Panc1 (cell line): ENCODE measurements around the gene ABCD4. TPM values are rescaled to one million over a fixed set of nuclear protein-coding genes. Genes with fewer than 3 reads are reported as not detected.

Source experiments
- ATAC-seq: fragments of 200-7000 bp; cut with Tn5 transposase; 2 replicates; pipeline ENCODE4 v1.9.1; 2020; ENCODE audit warnings: mild to moderate bottlenecking, moderate library complexity
- Bru-seq: library from RNA; stranded (reverse); fragments of 400-500 nt; gene quantifications from one replicate; lab custom pipeline; 2021; lab: Mats Ljungman, UMichigan
- BruChase-seq, 2 experiments: library from RNA; stranded (reverse); fragments of 400-500 nt; gene quantifications; one replicate each; lab custom pipeline; 2021; lab: Mats Ljungman, UMichigan
- BruUV-seq: library from RNA; stranded (reverse); fragments of 400-500 nt; replicated peaks from 2 replicates; lab custom pipeline; 2021; lab: Mats Ljungman, UMichigan
- CTCF ChIA-PET: fragments of 300-600 bp; sonication (Branson Sonifier 250); formaldehyde crosslinking; loops from one replicate; lab custom pipeline; 2022; ENCODE audit warnings: antibody characterized with exemption; lab: Charles Lee
- POLR2A ChIA-PET: fragments of 300-600 bp; sonication (Branson Sonifier 250); formaldehyde crosslinking; loops from one replicate; lab custom pipeline; 2022; ENCODE audit warnings: antibody characterized with exemption; lab: Charles Lee
- DNase-seq: peaks from one replicate; pipeline ENCODE4 v3.0.0-alpha.2; 2010; ENCODE audit warnings: low read depth, low spot score
- H3K27ac ChIP-seq: 2 replicates; pipeline ENCODE4 v1.5.1; 2011; ENCODE audit warnings: mild to moderate bottlenecking, low read length, inconsistent platforms
- H3K27me3 ChIP-seq: fragments of 200-500 bp; sonication (Bioruptor generic); 2 replicates; pipeline ENCODE4 v1.6.0; 2014; ENCODE audit warnings: low read length, inconsistent platforms; ENCODE audit not compliant: control insufficient read depth, insufficient read depth
- H3K36me3 ChIP-seq: fragments of 200-500 bp; sonication (Bioruptor generic); 2 replicates; pipeline ENCODE4 v1.5.1; 2014; ENCODE audit warnings: inconsistent platforms, mild to moderate bottlenecking, low read length, moderate library complexity; ENCODE audit not compliant: control insufficient read depth, insufficient read depth
- H3K4me1 ChIP-seq: 2 replicates; pipeline ENCODE4 v1.5.1; 2011; ENCODE audit warnings: inconsistent platforms, mild to moderate bottlenecking, low read length, moderate library complexity; ENCODE audit not compliant: control insufficient read depth, insufficient read depth
- H3K4me3 ChIP-seq, 2 experiments: 2 replicates each; pipeline ENCODE4 v1.5.1; 2011 to 2012; ENCODE audit warnings: low read depth in 2 of 2, low read length in 2 of 2, mild to moderate bottlenecking in 2 of 2, inconsistent platforms in 1 of 2, moderate library complexity in 1 of 2
- H3K9me3 ChIP-seq: fragments of 200-500 bp; sonication (Bioruptor generic); 2 replicates; pipeline ENCODE4 v1.5.1; 2014; ENCODE audit warnings: low read depth, mild to moderate bottlenecking, inconsistent platforms, low read length, moderate library complexity; ENCODE audit not compliant: control insufficient read depth, insufficient read depth
- CTCF ChIP-seq: fragments of 450-650 bp; IDR thresholded peaks from 2 replicates; pipeline ENCODE4 v1.5.1; 2017; ENCODE audit warnings: mild to moderate bottlenecking
- POLR2AphosphoS5 ChIP-seq: IDR thresholded peaks from 2 replicates; pipeline ENCODE4 v1.6.1; 2012; ENCODE audit warnings: mild to moderate bottlenecking, low read depth, low read length, moderate library complexity
- REST ChIP-seq, 2 experiments: IDR thresholded peaks; 2 replicates each; pipeline ENCODE4 v1.6.1; 2011 to 2012; ENCODE audit warnings: low read depth in 2 of 2, control low read depth in 1 of 2, low read length in 1 of 2, mild to moderate bottlenecking in 1 of 2, moderate library complexity in 1 of 2; ENCODE audit not compliant: insufficient read depth in 1 of 2
- SIN3A ChIP-seq: IDR thresholded peaks from 2 replicates; pipeline ENCODE4 v1.6.1; 2012; ENCODE audit warnings: low read depth, mild to moderate bottlenecking, low read length, moderate library complexity, borderline replicate concordance; ENCODE audit not compliant: insufficient read depth
- TCF7L2 ChIP-seq: IDR thresholded peaks from 2 replicates; pipeline ENCODE4 v1.6.1; 2011; ENCODE audit warnings: mild to moderate bottlenecking, low read depth, low read length, inconsistent platforms
- in situ Hi-C: cut with HindIII; loops from 2 replicates; pipeline ENCODE4 v1.10.0; 2016; ENCODE audit warnings: low sequenced_read_pairs, low pct_unique_long_range_greater_than_20kb
- intact Hi-C: fragments of 100-400 bp; cut with micrococcal nuclease; formaldehyde crosslinking; loops from one replicate; pipeline ENCODE4 v1.10.0; 2022; ENCODE audit not compliant: unreplicated experiment
- long read RNA-seq: library from polyadenylated mRNA; unstranded; transcript quantifications from one replicate; pipeline ENCODE4 v2.0.0, GENCODE V29; 2021; ENCODE audit not compliant: unreplicated experiment
- polyA plus RNA-seq: library from polyadenylated mRNA; unstranded; fragments of >200 nt; gene quantifications from one replicate; pipeline ENCODE4 v1.2.1, GENCODE V29; 2012; ENCODE audit warnings: missing spikeins; ENCODE audit not compliant: insufficient read length
- total RNA-seq: library from RNA; stranded (reverse); gene quantifications from one replicate; pipeline ENCODE4 v1.2.1, GENCODE V29; 2021; ENCODE audit not compliant: unreplicated experiment

Gene ABCD4
- 24.4 TPM for total RNA-seq
- 27.6 TPM for polyA plus RNA-seq
- percentile 61 among the genes with signal in this experiment for Bru-seq, nascent RNA
- percentile 72 among the genes with signal in this experiment for BruChase-seq, experiment 1, labeled RNA remaining after a 2-hour chase
- BruChase-seq, experiment 2, labeled RNA remaining after a 6-hour chase, result percentile 64 among the genes with signal in this experiment
- long read RNA-seq, partial matches to known transcripts, result 4 of 32 reads
- long read RNA-seq, other reads (novel, unspliced or antisense), result 19 of 32 reads

GRCh38 chr14:74302634-74303569 lies at the start of gene ABCD4:
Gene ABCD4, minus strand, starts transcription at chr14:74302934. Its CDS starts 22 bp downstream, at chr14:74302912.
- POLR2A ChIA-PET, result interaction anchor here (0.5 to 0.9 kb wide), 2 partner anchors 10 to 37 kb away, joined by 3 to 8 read pairs; no protein-coding TSS in a partner anchor
- peak; percentile 99 for ATAC-seq
- Histone ChIP-seq H3K4me3 (peak within 1 kb of the TSS; percentile 75 to 83), H3K27me3 (no peaks in the 10 kb centered on the region), H3K9me3 (no peaks in the 10 kb centered on the region), H3K4me1 (no peaks in the 10 kb centered on the region), H3K36me3 (peaks cover 2% of the 10 kb centered on the region; the same call in 1 of the 2 replicates), H3K27ac (peak within 1 kb of the TSS; percentile 84)
- TF ChIP-seq SIN3A (0 out of 2 replicates have a peak, but pooled peaks have one; percentile 34), POLR2AphosphoS5 (peak; percentile 52; the same call in 1 of the 2 replicates), TCF7L2 (no peak), REST (IDR thresholded peaks at IDR 0.05; ENCODE audit: insufficient read depth in 1 of 2, low read depth in 2 of 2, low read length in 1 of 2) (peak in 1 of 2 experiments; percentile 21; a peak in 1 of 4 replicates), CTCF (peak; percentile 85)
- peak; percentile 65 for DNase-seq
- CTCF ChIA-PET, result interaction anchor here (0.6 kb wide), 2 partner anchors 199 to 486 kb away, joined by 5 to 9 read pairs; no protein-coding TSS in a partner anchor
- intact Hi-C loops, result no loop called here
- BruUV-seq, result no TSS peak
- in situ Hi-C loops, result no loop called here

- in situ Hi-C loops, result no loop called here
- no peaks in the 10 kb centered on the region for H3K36me3 ChIP-seq
- H3K4me1 ChIP-seq, result no peaks in the 10 kb centered on the region
- BruUV-seq, result no TSS peak
- no peak for ATAC-seq
- intact Hi-C loops, result no loop called here
- H3K27ac ChIP-seq, result no peak overlapping the region
- no peaks in the 10 kb centered on the region for H3K27me3 ChIP-seq
- TF ChIP-seq TCF7L2, result no peak
- no peak for TF ChIP-seq SIN3A
- no peak for TF ChIP-seq POLR2AphosphoS5
- TF ChIP-seq REST (IDR thresholded peaks at IDR 0.05; ENCODE audit: insufficient read depth in 1 of 2, low read depth in 2 of 2, low read length in 1 of 2), result no peak
- TF ChIP-seq CTCF, result no peak
- no peak for DNase-seq
- no peak overlapping the region for H3K4me3 ChIP-seq
- no peaks in the 10 kb centered on the region for H3K9me3 ChIP-seq
- ChIA-PET POLR2A (no interaction called here), CTCF (no interaction called here)
Measured at GRCh38 chr14:74350928-74351323, 48.2 kb upstream of the ABCD4 start.
